Kidney epithelial cell (primary cell): ENCODE results near the gene DIO2. TPM values are rescaled to one million over a fixed set of nuclear protein-coding genes. Genes with fewer than 3 reads are reported as not detected.
A peak's percentile ranks its signal among the peaks of the same experiment; 100 is the strongest.

Experiments
- DNase-seq: peaks from one replicate; pipeline ENCODE4 v3.0.0-alpha.2; 2010; ENCODE audit warnings: low read depth
- H3K27me3 ChIP-seq: 2 replicates; pipeline ENCODE4 v1.6.0; 2011; ENCODE audit warnings: low read length; ENCODE audit not compliant: control insufficient read depth, insufficient read depth
- H3K36me3 ChIP-seq: 2 replicates; pipeline ENCODE4 v1.5.1; 2011; ENCODE audit warnings: low read length; ENCODE audit not compliant: control insufficient read depth, insufficient read depth
- H3K4me3 ChIP-seq: 2 replicates; pipeline ENCODE4 v1.5.1; 2011; ENCODE audit warnings: low read depth, mild to moderate bottlenecking, control low read depth, low read length
- total RNA-seq: library from RNA; depleted of rRNA; stranded (reverse); fragments of >200 nt; gene quantifications from 2 replicates; pipeline ENCODE4 v1.2.3, GENCODE V29; 2015
- TF ChIP-seq, protein P1 (sequence below): IDR thresholded peaks from 2 replicates; pipeline ENCODE4 v1.5.1; 2011; ENCODE audit warnings: mild to moderate bottlenecking, moderate library complexity, low read length, control low read depth, inconsistent platforms; ENCODE audit not compliant: insufficient read depth, poor library complexity, severe bottlenecking

Gene DIO2
- total RNA-seq, 1 donor from 2014 or later: not detected

DNA sequence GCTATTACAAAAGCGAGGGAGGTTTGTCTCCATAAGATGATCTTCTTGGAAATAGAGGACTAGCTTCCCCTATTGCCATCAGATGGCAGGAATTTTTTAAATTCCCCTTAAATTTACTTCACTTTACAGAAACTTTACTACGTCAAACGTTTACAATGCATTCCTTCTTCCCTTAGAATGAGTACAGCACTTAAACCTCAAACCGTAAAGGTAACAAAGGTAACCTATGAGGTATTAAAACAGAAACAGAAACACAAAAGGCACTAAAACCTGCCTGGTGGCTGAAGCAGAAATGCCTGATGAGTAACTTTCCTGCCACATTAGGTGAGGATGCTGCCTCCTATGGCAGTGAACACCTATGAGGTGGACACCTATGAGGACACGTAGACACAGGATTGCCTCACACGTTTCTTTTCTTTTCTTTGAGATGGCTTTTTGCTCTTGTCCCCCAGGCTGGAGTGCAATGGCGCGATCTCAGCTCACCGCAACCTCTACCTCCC is 25.0 kb downstream of the DIO2 start:
- no peaks in the 10 kb centered on the region for H3K27me3 ChIP-seq
- TF ChIP-seq, protein P1, sequence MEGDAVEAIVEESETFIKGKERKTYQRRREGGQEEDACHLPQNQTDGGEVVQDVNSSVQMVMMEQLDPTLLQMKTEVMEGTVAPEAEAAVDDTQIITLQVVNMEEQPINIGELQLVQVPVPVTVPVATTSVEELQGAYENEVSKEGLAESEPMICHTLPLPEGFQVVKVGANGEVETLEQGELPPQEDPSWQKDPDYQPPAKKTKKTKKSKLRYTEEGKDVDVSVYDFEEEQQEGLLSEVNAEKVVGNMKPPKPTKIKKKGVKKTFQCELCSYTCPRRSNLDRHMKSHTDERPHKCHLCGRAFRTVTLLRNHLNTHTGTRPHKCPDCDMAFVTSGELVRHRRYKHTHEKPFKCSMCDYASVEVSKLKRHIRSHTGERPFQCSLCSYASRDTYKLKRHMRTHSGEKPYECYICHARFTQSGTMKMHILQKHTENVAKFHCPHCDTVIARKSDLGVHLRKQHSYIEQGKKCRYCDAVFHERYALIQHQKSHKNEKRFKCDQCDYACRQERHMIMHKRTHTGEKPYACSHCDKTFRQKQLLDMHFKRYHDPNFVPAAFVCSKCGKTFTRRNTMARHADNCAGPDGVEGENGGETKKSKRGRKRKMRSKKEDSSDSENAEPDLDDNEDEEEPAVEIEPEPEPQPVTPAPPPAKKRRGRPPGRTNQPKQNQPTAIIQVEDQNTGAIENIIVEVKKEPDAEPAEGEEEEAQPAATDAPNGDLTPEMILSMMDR: no peak
- H3K36me3 ChIP-seq: no peaks in the 10 kb centered on the region
- DNase-seq: no peak
- H3K4me3 ChIP-seq: no peak overlapping the region

- Histone ChIP-seq H3K36me3 (no peaks in the 10 kb centered on the region), H3K4me3 (no peak overlapping the region), H3K27me3 (no peaks in the 10 kb centered on the region)
- TF ChIP-seq, protein P1: no peak
- no peak for DNase-seq
Measured at GRCh38 chr14:80176893-80177292, 34.4 kb downstream of the DIO2 start.

- no peaks in the 10 kb centered on the region for H3K36me3 ChIP-seq
- no peak overlapping the region for H3K4me3 ChIP-seq
- no peaks in the 10 kb centered on the region for H3K27me3 ChIP-seq
- DNase-seq: no peak
- TF ChIP-seq, protein P1: no peak
Measured at GRCh38 chr14:80172375-80173051, 38.8 kb downstream of the DIO2 start.

- H3K27me3 ChIP-seq: no peaks in the 10 kb centered on the region
- no peak overlapping the region for H3K4me3 ChIP-seq
- no peak for DNase-seq
- TF ChIP-seq, protein P1: no peak
- H3K36me3 ChIP-seq: no peaks in the 10 kb centered on the region
Measured at GRCh38 chr14:80167793-80168448, 43.4 kb downstream of the DIO2 start.

DNA sequence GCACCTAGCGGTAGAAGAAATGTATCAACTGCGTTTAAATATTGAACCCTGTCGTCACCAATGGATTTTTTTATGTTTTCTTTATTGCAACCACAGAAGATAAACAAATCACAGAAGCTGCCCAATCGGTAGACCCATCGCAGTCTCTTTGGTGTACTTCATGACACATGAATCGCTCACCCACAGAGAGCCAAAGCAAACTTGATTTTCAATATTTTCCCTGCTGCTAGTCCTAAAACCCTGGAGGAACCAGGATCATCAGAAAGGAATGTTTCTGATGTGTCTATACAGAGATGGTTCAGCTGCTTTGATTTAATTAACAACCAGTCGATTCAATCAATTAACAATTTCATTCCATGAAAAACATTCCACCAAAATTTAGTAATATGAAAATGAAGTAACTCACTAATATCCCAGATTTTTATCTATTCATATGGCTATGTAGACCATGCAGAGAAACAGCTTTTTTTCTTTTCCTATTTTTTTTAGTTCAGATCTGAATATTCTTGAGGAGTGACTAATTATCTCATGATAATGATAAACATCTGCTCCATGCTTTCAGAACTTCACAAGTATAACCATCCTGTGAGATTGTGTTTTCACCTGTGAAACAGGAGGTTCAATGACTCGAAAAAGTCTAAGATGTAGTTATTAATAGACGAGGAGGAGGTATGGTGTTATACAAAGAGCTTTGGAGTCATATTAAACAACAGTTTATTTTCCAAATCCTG is 46.1 kb downstream of the DIO2 start:
- peak; percentile 12 for DNase-seq
- TF ChIP-seq, protein P1: no peak
- Histone ChIP-seq H3K27me3 (no peaks in the 10 kb centered on the region), H3K36me3 (no peaks in the 10 kb centered on the region), H3K4me3 (no peak overlapping the region)
